HG03039 (cell line): ENCODE data around the gene KAZN.

Source experiments
- ATAC-seq: cut with Tn5 transposase; IDR thresholded peaks from one replicate; pipeline ENCODE4 v1.9.1; 2021; ENCODE audit warnings: mild to moderate bottlenecking, moderate library complexity; ENCODE audit not compliant: unreplicated experiment

Gene KAZN

DNA sequence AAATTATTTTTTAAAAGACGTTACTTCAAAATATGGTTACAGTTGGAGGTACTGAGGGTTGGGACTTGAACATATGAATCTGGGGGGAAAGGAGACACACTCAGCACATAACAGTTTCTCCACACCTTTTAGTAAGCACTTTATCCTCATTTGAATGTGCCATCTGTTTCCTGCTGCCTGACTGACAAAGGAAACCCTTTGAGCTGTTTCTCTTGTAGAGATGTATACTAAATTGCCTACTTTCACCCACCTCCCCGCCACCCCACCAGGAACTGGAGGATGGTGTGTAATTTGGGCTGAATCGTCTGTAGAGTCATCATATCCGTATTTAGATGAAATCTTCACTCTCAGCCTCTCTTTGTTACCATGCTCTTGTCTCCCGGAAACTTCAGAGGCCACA, 108.1 kb downstream of the KAZN start:
- ATAC-seq = no peak

DNA sequence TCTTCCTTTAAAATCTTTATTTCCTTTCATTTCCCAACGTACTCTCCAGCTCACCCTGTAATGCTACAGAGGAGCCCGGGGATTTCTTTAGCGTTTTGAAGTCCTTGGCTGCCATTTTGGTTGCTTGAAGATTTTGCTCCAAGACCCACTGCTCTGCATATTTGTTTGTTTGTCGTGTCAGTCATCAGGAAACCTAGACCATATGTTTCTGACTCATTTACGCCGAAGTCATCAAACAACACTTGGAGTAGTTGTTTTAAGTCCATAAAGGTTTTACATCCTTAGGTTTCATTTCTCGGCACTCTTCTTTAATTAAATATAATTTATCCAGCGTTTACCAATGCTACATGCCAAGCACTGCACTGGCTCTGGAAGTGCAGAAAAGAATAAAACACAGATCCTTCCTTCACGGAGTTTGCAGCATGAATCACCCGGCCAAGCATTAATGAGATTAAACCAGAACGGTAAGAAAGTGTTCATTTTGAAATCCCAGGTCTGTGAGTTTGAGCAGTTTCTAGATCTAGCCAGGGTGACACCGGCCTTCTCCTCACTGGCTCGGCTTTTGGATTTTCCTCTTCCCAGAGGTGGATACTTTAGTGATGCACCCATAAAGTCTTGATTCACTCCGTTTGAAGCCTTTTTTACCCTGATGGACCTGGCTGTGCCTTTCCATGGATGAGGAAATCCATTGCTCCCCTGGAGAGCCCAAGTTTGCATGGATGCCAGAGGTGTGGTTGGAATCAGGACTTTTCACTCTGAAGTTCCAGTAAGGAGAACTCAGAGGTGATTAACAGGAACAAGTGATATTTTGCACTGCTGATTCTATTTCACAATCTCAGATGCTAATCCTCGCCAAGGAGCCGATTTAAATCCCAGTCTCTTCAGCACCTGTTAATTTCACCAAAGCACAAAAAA, 109.3 kb downstream of the KAZN start:
- no peak for ATAC-seq

DNA sequence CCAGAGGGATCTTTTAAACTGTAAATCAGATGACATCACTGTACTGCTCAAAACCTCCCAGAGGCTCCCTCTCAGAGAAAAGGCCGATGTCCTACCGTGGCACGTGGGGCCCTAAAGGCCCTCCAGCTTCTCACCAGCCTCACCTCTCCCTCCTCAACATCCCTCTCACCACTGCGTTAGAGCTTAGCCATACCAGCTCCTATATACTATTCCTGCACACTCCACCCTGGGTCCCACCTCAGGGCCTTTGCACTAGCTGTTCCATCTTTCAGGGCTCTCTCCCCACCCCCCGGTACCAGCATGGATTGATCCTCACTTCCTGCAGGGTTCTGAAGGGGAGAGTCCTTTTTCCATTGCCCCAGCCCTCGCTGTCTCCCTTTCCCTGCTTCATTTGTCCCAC, 111.8 kb downstream of the KAZN start:
- ATAC-seq = no peak

DNA sequence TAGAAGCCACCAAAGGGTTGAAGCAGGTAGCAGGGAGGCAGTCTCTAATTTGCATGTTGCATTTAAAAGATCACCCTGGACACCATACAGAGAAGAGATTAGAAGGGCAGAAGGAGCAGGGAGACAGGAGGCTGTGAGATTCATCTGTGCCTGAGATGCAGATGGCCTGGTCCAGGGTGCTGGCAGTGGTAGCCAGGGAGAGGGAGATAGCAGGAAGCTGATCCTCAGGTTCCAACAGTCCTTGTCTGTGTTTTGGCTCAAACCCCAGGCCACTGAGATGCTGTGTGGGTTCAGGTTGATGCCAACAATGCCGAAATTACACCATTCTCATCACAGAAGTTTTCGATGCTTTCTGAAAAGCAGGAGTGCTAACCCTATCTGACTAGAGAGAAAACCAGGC, 113.7 kb downstream of the KAZN start:
- ATAC-seq = no peak

DNA sequence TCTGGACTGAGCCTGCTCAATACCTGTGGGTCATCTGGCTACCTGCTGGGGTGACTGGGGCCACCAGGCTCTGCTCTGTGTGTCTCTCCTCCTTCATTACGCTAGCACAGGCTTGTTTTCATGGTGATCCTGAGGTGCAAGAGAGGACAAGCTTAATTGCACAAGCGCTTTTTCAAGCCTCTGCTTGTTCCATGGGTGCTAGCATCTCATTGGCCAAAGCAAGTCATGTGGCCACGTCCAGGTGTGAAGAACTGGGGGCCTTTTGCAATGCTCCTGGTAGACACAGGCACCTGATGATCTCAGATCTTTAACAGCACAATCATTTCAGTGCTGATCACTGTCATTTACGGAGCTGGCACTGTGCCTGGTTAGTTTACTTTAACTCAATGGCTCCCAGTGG, 114.6 kb downstream of the KAZN start:
- no peak for ATAC-seq

DNA sequence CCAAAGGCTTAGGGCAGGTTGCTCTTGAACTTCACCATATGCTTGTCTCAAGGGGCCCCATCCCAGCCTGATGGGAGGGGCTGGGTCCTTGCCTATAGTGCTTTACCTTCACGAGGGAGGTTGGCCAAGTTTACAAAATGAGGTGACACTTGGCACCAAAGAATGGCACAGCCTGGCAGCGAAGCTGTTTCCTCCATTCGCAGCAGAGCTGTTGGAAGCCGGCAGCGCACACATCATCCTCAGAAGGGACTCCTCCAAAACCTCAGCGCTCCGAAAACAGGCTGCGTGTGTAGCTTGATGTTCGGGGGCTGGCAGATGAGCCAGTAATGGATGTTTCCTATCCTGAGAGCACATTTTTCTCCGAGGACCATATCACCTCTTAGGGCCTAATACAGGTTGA, 116.8 kb downstream of the KAZN start:
- ATAC-seq = no peak

DNA sequence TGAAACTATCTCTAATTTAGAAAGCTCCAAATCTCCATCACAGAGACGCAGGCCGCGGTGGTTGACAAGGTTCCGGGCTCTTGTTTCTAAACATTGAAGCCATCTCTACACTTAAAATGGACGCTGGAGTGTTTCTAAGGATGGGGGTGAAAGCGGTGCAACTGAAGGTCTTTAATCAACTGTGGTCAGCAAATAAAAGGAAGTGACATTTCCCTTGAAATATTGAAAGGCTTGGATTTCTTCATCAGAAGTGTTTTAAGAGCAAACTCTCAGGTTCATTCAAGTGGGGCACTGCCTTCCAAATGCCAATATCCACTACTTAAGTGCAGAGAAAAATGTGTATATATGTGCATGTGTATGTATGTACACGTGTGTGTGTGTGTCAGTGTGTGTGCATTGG, 117.3 kb downstream of the KAZN start:
- no peak for ATAC-seq

DNA sequence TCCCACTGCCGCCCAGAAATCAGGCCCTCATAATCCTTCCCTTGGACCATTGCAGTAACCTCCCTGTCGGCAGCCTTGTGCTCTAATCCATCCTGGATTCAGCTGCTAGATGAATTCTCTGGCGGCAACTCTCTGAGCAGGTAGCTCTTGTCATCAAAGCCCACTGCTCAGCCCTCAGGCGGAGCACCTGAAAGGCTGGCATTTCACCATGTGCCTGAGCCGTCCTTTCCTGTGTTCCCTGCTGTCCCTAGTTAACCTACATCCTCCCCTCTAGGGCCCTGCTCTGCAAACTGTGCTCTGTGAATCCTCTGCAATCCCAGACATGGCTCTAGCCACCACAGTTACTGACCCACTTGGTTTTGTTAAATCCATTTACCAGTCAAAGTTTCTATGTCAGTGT, 118.0 kb downstream of the KAZN start:
- no peak for ATAC-seq

DNA sequence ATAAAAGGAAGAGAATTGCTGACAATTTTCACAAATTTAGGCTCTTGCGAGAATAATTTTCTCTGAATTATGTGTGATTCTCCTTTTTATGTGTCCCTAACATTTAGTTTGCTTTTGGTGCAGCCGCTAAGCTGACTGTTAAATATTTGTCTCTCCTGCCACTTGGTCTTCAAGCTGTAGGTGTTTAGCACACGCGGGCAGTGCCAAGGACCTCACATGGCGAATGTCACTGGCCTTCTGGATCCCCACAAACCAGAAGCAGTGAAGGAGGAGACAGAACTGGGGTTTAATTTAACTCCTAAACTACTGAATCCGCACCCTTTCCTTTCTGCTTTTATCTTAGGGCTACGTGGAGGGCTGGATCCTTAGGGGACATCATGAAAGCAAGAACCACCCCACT, 120.0 kb downstream of the KAZN start:
- no peak for ATAC-seq

DNA sequence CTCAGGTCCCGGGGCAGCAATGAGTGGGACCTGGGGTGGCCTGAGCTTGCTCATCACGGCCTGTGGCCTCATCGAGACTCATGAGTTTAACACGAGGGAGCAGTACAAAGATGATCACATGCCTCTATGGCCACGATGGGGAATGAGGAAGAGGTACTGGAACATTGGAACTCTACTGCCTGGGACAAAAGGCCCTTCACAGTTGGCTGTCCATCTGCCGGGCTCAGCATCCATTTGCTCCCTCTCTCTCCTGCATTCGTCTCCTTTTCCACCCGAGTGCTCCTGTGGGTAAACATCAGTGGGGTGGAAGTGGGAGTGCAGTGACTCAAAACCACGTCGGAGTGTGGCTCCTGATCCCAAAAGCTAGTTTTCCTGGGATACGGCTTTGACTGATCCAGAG, 124.9 kb downstream of the KAZN start:
- no peak for ATAC-seq

DNA sequence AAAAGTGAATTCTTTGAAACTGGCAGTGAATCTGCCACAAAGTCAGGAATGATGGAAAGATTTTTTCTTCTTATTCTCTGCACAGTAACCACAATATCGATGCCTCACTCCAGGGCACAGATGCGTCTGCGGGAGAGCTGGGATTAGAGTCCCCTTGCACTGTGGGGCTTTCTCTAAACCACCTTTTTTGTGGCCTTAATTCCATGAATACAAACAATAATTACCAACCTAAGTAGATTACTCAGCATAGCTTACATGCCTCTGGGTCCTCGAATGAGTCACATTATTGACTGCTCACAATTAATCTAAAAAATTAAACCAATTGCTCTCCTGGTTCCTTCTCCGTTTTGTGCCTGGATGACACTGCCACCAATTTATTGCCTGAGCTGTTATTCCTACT, 125.8 kb downstream of the KAZN start:
- no peak for ATAC-seq

DNA sequence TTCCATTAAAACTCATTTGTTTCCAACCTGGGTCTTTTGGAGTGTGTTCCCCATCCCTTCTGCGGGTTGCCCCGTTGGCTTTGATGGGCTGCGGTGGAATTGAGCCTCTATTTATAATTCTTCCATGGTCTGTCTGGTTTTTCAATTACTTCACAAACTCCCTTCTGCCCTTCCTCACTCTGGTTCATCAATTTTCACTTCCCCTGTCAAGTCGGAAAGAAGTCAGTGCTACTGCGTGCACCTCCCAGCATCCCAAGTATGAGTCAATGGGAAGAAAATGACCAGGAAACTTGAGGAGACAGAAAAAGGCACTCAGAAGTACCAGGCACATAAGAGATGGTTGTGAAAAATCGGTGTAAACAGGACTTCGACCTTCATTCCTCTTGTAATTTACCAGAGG, 126.2 kb downstream of the KAZN start:
- ATAC-seq = no peak

DNA sequence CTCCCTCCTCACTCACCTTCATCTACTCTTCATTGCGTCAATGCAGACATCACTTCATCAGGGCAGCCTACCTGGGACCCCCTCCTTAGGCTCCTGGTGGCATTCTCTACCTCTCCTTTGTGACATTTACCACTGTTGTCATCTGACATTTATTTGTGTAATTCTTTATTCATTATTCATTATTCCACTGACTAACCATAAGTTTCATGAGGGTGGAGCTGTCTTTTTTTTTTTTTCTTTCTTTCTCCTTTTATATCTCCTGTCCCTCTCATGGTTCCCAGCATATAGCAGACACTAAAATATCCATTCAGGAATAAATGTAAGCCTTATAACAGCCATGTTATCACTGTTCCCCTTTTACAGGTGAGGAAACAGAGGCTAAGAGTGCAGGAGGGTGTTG, 126.8 kb downstream of the KAZN start:
- ATAC-seq = no peak

DNA sequence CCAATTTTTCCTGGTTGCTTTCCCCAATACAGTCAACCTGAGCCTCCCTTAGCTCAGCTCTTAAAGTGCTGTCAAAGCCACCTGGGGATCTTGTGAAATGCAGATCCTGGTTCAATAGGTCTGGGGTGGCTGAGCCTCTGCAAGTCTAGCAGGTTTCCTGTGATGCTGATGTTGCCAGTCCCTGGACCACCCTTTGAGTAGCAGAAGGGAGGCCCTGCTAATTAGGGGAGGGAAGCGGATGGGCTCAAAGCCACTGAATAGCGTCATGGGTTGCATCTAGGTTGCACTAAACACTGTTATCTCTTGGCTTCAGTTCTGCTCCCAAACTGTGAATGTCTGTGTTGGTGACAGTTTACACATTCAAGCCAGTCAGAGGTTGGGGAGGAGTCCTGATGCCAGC, 127.2 kb downstream of the KAZN start:
- no peak for ATAC-seq

DNA sequence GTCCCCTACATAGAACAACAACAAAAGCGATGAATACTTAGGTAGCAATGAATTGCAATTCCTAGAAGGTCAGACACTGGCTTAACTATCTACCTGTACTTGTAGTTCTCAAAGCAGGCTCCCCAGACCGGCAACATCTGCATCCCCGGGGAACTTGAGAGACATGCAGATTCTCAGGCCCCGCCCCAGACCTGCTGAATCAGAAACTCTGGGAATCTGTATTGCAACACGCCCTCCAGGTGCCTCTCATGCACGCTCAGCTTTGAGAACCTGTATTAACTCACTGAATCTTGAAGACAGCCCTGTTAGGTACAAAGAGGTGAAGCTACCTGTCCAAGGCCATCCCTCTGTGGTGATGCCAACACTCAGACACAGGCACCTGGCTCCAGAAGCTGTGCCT, 128.1 kb downstream of the KAZN start:
- no peak for ATAC-seq

DNA sequence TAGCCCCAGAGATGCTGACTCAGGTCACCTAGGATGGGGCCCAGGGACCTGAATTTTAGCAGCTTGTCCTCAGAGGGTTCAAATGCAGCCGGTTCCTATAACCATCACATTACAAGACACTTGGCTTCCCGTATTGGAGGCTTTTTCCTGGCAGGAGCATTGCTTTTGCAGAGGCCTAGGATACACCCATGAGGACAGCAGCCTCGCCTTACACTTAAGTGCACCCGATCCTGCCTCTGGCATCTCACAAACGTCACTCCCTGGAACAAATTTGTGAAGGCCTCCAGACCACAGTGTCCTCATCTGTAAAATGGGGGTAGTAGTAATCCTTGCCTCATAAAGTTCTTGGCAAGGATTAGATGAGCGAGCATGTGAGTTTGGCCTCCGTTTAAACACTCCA, 130.0 kb downstream of the KAZN start:
- ATAC-seq = no peak

DNA sequence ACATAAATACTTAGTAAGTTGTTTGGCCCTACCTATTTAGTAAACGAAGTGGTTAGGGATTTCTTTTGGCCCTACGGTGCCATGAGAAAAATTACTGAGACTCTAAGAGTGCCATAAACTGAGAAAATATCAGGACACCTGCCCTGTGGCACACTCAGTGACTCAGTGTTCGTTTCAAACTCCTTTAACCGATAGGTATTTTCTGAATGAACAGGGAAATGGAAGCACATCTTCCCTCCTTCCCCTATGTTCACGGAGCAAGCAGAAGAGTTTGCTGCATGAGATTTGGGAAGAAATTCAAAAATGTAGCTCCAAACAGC, 134.2 kb downstream of the KAZN start:
- ATAC-seq = no peak

DNA sequence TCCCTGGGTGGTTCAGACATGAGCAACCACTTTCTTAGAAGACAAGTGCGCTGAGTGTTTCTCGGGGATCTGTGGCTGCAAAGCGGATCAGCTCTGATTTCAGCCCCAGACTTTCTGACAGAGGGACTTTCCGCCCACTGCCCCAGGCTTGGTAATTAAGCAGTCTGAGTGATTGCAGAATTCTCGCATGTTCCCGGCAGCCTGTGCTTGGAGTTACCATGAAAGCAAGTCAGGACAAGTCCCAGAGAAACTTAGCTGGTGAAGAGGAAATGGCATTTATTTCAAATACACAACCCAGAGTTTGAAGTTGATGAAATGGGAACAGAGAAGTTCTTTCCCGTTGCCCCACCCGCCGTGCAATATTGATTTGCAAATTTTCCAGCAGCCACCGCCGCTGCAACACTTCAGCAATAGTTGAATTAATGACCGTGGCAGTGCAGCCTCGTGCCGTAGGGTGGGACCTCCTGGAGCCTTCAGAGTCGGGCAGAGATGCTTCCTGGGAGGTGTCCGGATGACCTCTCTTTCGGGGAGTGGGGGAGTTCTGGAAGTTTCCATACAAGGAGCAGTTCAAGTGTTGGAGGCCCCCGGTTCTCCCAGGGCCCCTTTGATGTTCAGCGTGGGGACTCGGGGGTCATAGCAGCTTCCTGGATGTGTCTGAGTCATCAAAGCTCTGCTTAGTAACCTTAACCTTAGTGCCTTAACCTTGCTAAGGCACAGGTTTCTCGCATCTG, 134.7 kb downstream of the KAZN start:
- no peak for ATAC-seq

DNA sequence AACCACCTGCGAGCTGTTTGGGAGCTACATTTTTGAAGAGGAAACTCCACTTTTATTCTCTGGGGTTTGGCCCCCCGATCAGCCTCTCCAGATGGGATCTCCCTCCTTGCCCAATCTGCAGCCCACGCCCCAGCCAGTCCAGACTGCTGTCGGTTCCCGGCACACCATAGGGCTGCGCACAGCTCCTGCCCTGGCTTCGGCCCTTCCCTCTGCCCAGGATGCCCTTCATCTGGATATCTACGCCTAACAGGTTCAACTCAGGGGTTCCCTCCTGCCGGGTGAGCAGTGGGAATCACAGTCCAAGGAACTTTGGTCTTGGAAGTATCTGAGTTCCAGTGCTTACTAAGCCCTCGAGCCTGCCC, 135.3 kb downstream of the KAZN start:
- ATAC-seq = no peak

DNA sequence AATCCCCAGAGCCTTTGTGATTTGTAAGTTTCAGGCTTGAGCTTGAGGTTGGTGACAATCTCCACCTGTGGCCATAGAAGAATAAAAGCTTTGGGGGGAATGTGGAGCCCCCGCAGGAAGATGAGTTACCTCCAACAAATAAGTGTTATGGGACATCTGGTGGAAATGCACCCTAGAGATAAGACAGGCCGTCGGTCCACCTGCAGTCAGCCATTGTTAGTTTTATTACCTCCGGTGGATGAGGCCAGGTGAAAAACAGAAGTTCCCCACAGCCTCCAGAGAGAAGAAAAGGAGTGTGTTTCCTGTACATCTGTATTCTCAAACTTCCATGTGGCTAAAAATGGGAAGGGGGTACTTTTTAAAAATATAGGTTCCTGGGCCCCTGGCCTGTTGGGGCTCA, 137.4 kb downstream of the KAZN start:
- no peak for ATAC-seq

DNA sequence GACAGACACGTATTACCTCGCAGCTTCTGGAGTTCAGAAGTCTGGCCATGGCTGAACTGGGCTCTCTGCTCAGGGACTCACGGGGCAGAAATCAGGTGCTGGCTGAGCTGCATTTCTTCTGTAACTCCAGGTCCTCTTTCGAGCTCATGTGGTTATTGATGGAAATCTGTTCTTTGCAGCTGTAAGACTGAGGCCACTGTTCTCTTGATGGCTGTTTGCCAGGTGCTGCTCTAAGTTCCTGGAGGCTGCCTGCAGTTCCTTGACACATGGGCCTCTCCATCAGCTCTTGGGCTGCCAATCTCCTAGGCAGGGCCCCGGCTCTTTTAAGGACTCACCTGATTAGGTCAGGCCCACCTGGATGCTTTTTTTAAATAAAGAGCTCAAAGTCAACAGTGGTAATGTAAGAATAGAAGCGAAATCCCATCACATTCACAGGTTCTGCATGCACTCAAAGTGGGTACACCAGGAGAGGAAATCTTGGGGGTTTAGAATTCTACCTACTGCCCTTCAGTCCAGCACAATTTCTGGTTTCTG, 139.1 kb downstream of the KAZN start:
- ATAC-seq = no peak

DNA sequence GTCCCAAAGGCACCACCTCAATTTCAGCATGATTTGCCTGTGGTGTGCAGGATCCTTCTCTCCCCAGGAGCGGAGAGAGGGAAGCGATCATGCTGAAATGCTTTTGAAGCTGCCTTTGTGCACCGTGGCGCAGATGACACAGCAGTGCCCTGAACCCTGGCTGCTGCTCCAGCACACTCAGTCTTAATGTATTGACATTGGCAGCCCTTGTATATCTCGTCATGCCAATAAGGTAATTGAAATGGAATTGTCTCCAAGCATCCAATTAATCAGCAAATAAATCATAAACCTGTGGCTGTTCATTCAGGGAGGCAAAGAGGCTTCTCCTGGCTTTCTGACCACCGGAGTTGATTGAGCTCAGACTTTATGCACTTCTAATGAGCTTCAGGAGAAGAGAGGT, 139.8 kb downstream of the KAZN start:
- ATAC-seq = no peak
